Smooth muscle cell (in vitro differentiated cells): Measurements from ENCODE around the gene SMG6. TPM values are rescaled to one million over a fixed set of nuclear protein-coding genes. Genes with fewer than 3 reads are reported as not detected.

Experiments used
- DNase-seq: peaks from one replicate; lab custom pipeline; 2025; ENCODE audit not compliant: unreplicated experiment; lab: John Stamatoyannopoulos, UW
- H2AFZ ChIP-seq: fragments of 200-600 bp; sonication (generic); 2 replicates; pipeline ENCODE4 v1.6.0; 2016; ENCODE audit warnings: antibody characterized with exemption, low read depth, mild to moderate bottlenecking
- H3F3A ChIP-seq: fragments of 200-600 bp; sonication (generic); 2 replicates; pipeline ENCODE4 v1.6.0; 2017; ENCODE audit warnings: antibody characterized with exemption, low read depth
- H3K27ac ChIP-seq: fragments of 200-600 bp; sonication (generic); 2 replicates; pipeline ENCODE4 v1.5.1; 2016; ENCODE audit warnings: low read depth, mild to moderate bottlenecking
- H3K27me3 ChIP-seq: fragments of 200-600 bp; sonication (generic); 2 replicates; pipeline ENCODE4 v1.6.1; 2016; ENCODE audit warnings: low read depth, mild to moderate bottlenecking
- H3K36me3 ChIP-seq: fragments of 200-600 bp; sonication (generic); 2 replicates; pipeline ENCODE4 v1.5.1; 2016; ENCODE audit warnings: low read depth
- H3K4me1 ChIP-seq: fragments of 200-600 bp; sonication (generic); 2 replicates; pipeline ENCODE4 v1.5.1; 2016; ENCODE audit warnings: low read depth
- H3K4me2 ChIP-seq: fragments of 200-600 bp; sonication (generic); 2 replicates; pipeline ENCODE4 v1.6.0; 2016; ENCODE audit warnings: mild to moderate bottlenecking
- H3K4me3 ChIP-seq: fragments of 200-600 bp; sonication (generic); 2 replicates; pipeline ENCODE4 v1.5.1; 2016; ENCODE audit warnings: mild to moderate bottlenecking
- H3K79me2 ChIP-seq: fragments of 200-600 bp; sonication (generic); 2 replicates; pipeline ENCODE4 v1.6.0; 2016; ENCODE audit warnings: low read depth, mild to moderate bottlenecking
- H3K9ac ChIP-seq: fragments of 200-600 bp; sonication (generic); 2 replicates; pipeline ENCODE4 v1.6.0; 2016; ENCODE audit warnings: low read depth
- H3K9me3 ChIP-seq: fragments of 200-600 bp; sonication (generic); replicated peaks from 2 replicates; pipeline ENCODE4 v1.5.1; 2016; ENCODE audit warnings: low read depth
- H4K20me1 ChIP-seq: fragments of 200-600 bp; sonication (generic); 2 replicates; pipeline ENCODE4 v1.6.0; 2016; ENCODE audit warnings: low read depth
- CTCF ChIP-seq: fragments of 200-600 bp; sonication (generic); IDR thresholded peaks from 2 replicates; pipeline ENCODE4 v1.5.1; 2017; ENCODE audit warnings: borderline replicate concordance, mild to moderate bottlenecking, antibody characterized with exemption; ENCODE audit not compliant: insufficient read depth, poor library complexity, severe bottlenecking
- WGBS: methylation state at CpG from one replicate; pipeline ENCODE4 v1.1.7; 2016; ENCODE audit warnings: low lambda C conversion rate; 5-methylcytosine and 5-hydroxymethylcytosine counted together
- polyA plus RNA-seq: library from polyadenylated mRNA; unstranded; fragments of >200 nt; fragmentation: Nextera tagmentation; extraction: Ambion mirVana; gene quantifications from 2 replicates; pipeline ENCODE4 v1.2.1, GENCODE V29; 2016
- total RNA-seq: library from RNA; depleted of rRNA; stranded (reverse); fragments of >200 nt; gene quantifications from 2 replicates; pipeline ENCODE4 v1.2.3, GENCODE V29; 2014

Gene SMG6
- total and polyA plus RNA-seq, 2 experiments from 2014 or later = 10.6 to 21.4 TPM

- Histone ChIP-seq H3K27me3 (peaks cover 19% of the 10 kb centered on the region), H4K20me1 (peaks cover 8% of the 10 kb centered on the region), H3K4me3 (peak overlapping the region; percentile 62), H3K4me1 (peaks cover 20% of the 10 kb centered on the region), H3K27ac (no peak overlapping the region), H3K36me3 (no peaks in the 10 kb centered on the region), H3K9ac (peak overlapping the region; percentile 54), H3K79me2 (no peaks in the 10 kb centered on the region), H3F3A (peaks cover 6% of the 10 kb centered on the region), H2AFZ (no peak overlapping the region), H3K9me3 (no peaks in the 10 kb centered on the region), H3K4me2 (peak overlapping the region; percentile 92)
- WGBS = 14% methylated on average over 62 of the region's 81 CpGs
- no peak for TF ChIP-seq CTCF
- no peak for DNase-seq
Observed at GRCh38 chr17:2051061-2051932, 252.3 kb downstream of the SMG6 start.

- DNase-seq = peak; percentile 71
- peaks cover 5% of the 10 kb centered on the region for H4K20me1 ChIP-seq
- H3K36me3 ChIP-seq = no peaks in the 10 kb centered on the region
- no peaks in the 10 kb centered on the region for H3K9me3 ChIP-seq
- H3K4me1 ChIP-seq = peaks cover 17% of the 10 kb centered on the region
- no peak for TF ChIP-seq CTCF
- peak overlapping the region; percentile 54 for H3K9ac ChIP-seq
- H3K27ac ChIP-seq = no peak overlapping the region
- H3F3A ChIP-seq = peaks cover 6% of the 10 kb centered on the region
- peak overlapping the region; percentile 62 for H3K4me3 ChIP-seq
- H3K27me3 ChIP-seq = peaks cover 16% of the 10 kb centered on the region
- 6% methylated on average over 31 of the region's 88 CpGs for WGBS
- H3K4me2 ChIP-seq = peak overlapping the region; percentile 92
- H3K79me2 ChIP-seq = no peaks in the 10 kb centered on the region
- no peak overlapping the region for H2AFZ ChIP-seq
Observed at GRCh38 chr17:2050300-2051060, 253.1 kb downstream of the SMG6 start.

- Histone ChIP-seq H3K9me3 (no peaks in the 10 kb centered on the region), H3K4me3 (peak overlapping the region; percentile 62), H4K20me1 (peaks cover 4% of the 10 kb centered on the region), H3K4me2 (peak overlapping the region; percentile 92), H3K4me1 (peaks cover 17% of the 10 kb centered on the region), H3K9ac (peak overlapping the region; percentile 90), H3F3A (peaks cover 6% of the 10 kb centered on the region), H2AFZ (no peak overlapping the region), H3K27ac (peak overlapping the region; percentile 49), H3K79me2 (peaks cover 8% of the 10 kb centered on the region), H3K36me3 (no peaks in the 10 kb centered on the region), H3K27me3 (peaks cover 13% of the 10 kb centered on the region)
- TF ChIP-seq CTCF = no peak
- 8% methylated on average over 60 of the region's 104 CpGs for WGBS
- DNase-seq = peak; percentile 77
Observed at GRCh38 chr17:2049333-2050299, 254.0 kb downstream of the SMG6 start.
